SK-N-SH (cell line): ENCODE measurements around the gene THAP12.

Experiments used
- ELF1 ChIP-seq: IDR thresholded peaks from 2 replicates; pipeline ENCODE4 v1.4.0; 2012
- EP300 ChIP-seq, 2 experiments: IDR thresholded peaks; 2 replicates each; pipeline versions ENCODE4 v1.4.0 to v1.6.1; 2012; ENCODE audit warnings: borderline replicate concordance in 1 of 2, low read depth in 1 of 2, low read length in 1 of 2
- EZH2phosphoT487 ChIP-seq: fragments of 200-600 bp; sonication (generic); IDR thresholded peaks from 2 replicates; pipeline ENCODE4 v1.6.1; 2017; ENCODE audit warnings: low read depth, mixed run types, mild to moderate bottlenecking, antibody characterized with exemption, moderate library complexity, borderline replicate concordance
- MAX ChIP-seq: IDR thresholded peaks from 2 replicates; pipeline ENCODE4 v1.4.0; 2012; ENCODE audit warnings: low read depth
- POLR2AphosphoS5 ChIP-seq: IDR thresholded peaks from 2 replicates; pipeline ENCODE4 v1.6.1; 2012; ENCODE audit warnings: low read depth, low read length
- SIN3A ChIP-seq: IDR thresholded peaks from 2 replicates; pipeline ENCODE4 v1.6.1; 2012; ENCODE audit warnings: low read depth, mild to moderate bottlenecking, low read length, moderate library complexity, borderline replicate concordance
- USF1 ChIP-seq: IDR thresholded peaks from 2 replicates; pipeline ENCODE4 v1.4.0; 2012; ENCODE audit warnings: low read depth, borderline replicate concordance
- YY1 ChIP-seq: IDR thresholded peaks from 2 replicates; pipeline ENCODE4 v1.4.0; 2012; ENCODE audit warnings: low read depth, mild to moderate bottlenecking
- TF ChIP-seq, protein P1 (sequence below): fragments of 200-600 bp; sonication (generic); IDR thresholded peaks from 2 replicates; pipeline ENCODE4 v1.6.1; 2017; ENCODE audit warnings: antibody characterized with exemption, mild to moderate bottlenecking, moderate library complexity
- TF ChIP-seq, protein P2 (sequence below): IDR thresholded peaks from 2 replicates; pipeline ENCODE4 v1.6.1; 2012; ENCODE audit warnings: mild to moderate bottlenecking, low read depth, low read length, moderate library complexity

DNA sequence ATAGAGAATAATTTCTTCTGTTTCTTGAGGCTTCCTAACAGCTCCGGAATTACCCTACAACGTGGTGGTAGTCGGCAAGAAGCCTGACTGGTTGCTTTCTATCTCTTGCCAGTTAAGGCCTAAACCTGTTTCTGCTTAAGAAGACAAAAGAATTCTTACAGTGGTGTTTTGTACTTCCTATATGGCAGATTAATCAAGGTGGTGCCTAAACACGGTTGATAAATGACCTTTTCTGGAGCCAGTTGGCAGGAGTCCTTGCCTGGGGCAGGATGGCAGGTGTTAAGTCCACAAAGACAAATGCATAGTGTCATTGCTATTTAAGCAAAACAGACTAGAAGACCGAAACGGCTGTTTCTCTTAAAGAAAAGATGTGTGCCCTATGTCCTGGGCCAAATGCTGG lies 10.1 kb upstream of the THAP12 start:
- TF ChIP-seq YY1 (no peak), EP300 (IDR thresholded peaks at IDR 0.05; ENCODE audit: borderline replicate concordance in 1 of 2, low read depth in 1 of 2, low read length in 1 of 2) (no peak), SIN3A (no peak), EZH2phosphoT487 (no peak), MAX (no peak), USF1 (no peak), ELF1 (no peak), POLR2AphosphoS5 (no peak)
- TF ChIP-seq, protein P1, sequence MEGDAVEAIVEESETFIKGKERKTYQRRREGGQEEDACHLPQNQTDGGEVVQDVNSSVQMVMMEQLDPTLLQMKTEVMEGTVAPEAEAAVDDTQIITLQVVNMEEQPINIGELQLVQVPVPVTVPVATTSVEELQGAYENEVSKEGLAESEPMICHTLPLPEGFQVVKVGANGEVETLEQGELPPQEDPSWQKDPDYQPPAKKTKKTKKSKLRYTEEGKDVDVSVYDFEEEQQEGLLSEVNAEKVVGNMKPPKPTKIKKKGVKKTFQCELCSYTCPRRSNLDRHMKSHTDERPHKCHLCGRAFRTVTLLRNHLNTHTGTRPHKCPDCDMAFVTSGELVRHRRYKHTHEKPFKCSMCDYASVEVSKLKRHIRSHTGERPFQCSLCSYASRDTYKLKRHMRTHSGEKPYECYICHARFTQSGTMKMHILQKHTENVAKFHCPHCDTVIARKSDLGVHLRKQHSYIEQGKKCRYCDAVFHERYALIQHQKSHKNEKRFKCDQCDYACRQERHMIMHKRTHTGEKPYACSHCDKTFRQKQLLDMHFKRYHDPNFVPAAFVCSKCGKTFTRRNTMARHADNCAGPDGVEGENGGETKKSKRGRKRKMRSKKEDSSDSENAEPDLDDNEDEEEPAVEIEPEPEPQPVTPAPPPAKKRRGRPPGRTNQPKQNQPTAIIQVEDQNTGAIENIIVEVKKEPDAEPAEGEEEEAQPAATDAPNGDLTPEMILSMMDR, result no peak
- TF ChIP-seq, protein P2, sequence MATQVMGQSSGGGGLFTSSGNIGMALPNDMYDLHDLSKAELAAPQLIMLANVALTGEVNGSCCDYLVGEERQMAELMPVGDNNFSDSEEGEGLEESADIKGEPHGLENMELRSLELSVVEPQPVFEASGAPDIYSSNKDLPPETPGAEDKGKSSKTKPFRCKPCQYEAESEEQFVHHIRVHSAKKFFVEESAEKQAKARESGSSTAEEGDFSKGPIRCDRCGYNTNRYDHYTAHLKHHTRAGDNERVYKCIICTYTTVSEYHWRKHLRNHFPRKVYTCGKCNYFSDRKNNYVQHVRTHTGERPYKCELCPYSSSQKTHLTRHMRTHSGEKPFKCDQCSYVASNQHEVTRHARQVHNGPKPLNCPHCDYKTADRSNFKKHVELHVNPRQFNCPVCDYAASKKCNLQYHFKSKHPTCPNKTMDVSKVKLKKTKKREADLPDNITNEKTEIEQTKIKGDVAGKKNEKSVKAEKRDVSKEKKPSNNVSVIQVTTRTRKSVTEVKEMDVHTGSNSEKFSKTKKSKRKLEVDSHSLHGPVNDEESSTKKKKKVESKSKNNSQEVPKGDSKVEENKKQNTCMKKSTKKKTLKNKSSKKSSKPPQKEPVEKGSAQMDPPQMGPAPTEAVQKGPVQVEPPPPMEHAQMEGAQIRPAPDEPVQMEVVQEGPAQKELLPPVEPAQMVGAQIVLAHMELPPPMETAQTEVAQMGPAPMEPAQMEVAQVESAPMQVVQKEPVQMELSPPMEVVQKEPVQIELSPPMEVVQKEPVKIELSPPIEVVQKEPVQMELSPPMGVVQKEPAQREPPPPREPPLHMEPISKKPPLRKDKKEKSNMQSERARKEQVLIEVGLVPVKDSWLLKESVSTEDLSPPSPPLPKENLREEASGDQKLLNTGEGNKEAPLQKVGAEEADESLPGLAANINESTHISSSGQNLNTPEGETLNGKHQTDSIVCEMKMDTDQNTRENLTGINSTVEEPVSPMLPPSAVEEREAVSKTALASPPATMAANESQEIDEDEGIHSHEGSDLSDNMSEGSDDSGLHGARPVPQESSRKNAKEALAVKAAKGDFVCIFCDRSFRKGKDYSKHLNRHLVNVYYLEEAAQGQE, result no peak
